K562 (cell line): Measurements from ENCODE around the gene ADAMTS6.

ENCODE experiments used
- EP300 ChIP-seq: IDR thresholded peaks from 2 replicates; pipeline ENCODE4 v1.6.1; 2012; ENCODE audit warnings: low read length, improper control_type of control experiment
- GABPB1 ChIP-seq: sonication (generic); formaldehyde crosslinking; IDR thresholded peaks from 2 replicates; pipeline ENCODE4 v1.8.0; 2022; ENCODE audit warnings: mild to moderate bottlenecking, missing genetic modification reagents
- IRF2 ChIP-seq: sonication (generic); formaldehyde crosslinking; IDR thresholded peaks from 2 replicates; pipeline ENCODE4 v1.8.1; 2022; ENCODE audit warnings: mild to moderate bottlenecking, missing genetic modification reagents
- JUN ChIP-seq, 2 experiments: sonication (generic) in 1 of 2; formaldehyde crosslinking in 1 of 2; IDR thresholded peaks; 2 replicates each; pipeline versions ENCODE4 v1.6.1 to v1.8.0; 2012 to 2022; ENCODE audit warnings: borderline replicate concordance in 2 of 2, mild to moderate bottlenecking in 2 of 2, improper control_type of control experiment in 1 of 2, low read depth in 1 of 2, low read length in 1 of 2, missing genetic modification reagents in 1 of 2
- NFYB ChIP-seq: IDR thresholded peaks from 2 replicates; pipeline ENCODE4 v1.6.1; 2011; ENCODE audit warnings: mild to moderate bottlenecking, moderate library complexity; ENCODE audit not compliant: insufficient read length; ENCODE audit errors: extremely low read depth
- TAF1 ChIP-seq: IDR thresholded peaks from 2 replicates; pipeline ENCODE4 v1.6.1; 2011; ENCODE audit warnings: mild to moderate bottlenecking, low read length, moderate library complexity; ENCODE audit not compliant: insufficient read depth, control insufficient read depth, severe bottlenecking; ENCODE audit errors: extremely low read depth
- ZC3H11A ChIP-seq: IDR thresholded peaks from 2 replicates; pipeline ENCODE4 v1.6.1; 2012; ENCODE audit warnings: low read depth, low read length, improper control_type of control experiment
- ZNF133 ChIP-seq: fragments of 250-450 bp; sonication (Bioruptor Pico); IDR thresholded peaks from 2 replicates; pipeline ENCODE4 v1.4.0; 2020; ENCODE audit warnings: mild to moderate bottlenecking
- ZNF354B ChIP-seq: fragments of 250-450 bp; sonication (Bioruptor Pico); IDR thresholded peaks from 2 replicates; pipeline ENCODE4 v1.4.0; 2020
- ZNF764 ChIP-seq: fragments of 250-450 bp; sonication (Bioruptor Pico); IDR thresholded peaks from 2 replicates; pipeline ENCODE4 v1.4.0; 2020; ENCODE audit warnings: low read depth, mild to moderate bottlenecking, moderate library complexity
- TF ChIP-seq, protein P1 (sequence below), 3 experiments: IDR thresholded peaks in 2 of 3; conservative IDR thresholded peaks in 1 of 3; 2 replicates each; pipeline ENCODE4 v1.5.1; 2011 to 2012; ENCODE audit warnings: low read length in 3 of 3, mild to moderate bottlenecking in 3 of 3, control low read depth in 2 of 3, improper control_type of control experiment in 1 of 3, inconsistent platforms in 1 of 3, low read depth in 1 of 3, mixed read lengths in 1 of 3, moderate library complexity in 1 of 3; ENCODE audit not compliant: insufficient read depth in 2 of 3
- TF ChIP-seq, protein P2 (sequence below): fragments of 250-450 bp; sonication (Bioruptor Pico); IDR thresholded peaks from 2 replicates; pipeline ENCODE4 v1.8.0; 2021; ENCODE audit warnings: borderline replicate concordance, mild to moderate bottlenecking, moderate library complexity; ENCODE audit not compliant: poor library complexity, severe bottlenecking

DNA sequence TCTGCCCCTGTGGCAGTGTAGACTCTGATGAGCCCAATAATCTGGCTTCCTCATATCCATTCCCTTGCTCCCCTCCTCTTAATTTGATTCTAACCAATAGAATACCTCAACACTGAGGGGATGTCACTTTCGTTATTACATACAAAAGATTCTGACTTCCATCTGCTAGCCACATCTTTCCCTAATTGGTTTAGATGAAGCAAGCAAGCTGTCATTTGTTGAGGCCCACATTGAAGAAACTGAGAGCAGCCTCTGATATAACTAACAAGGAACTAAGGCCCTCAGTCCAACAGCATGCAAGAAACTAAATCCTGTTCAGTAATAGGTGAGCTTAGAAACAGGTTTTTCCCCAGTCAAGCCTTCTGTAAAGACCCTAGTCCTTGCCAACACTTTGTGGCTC is 5.8 kb downstream of the ADAMTS6 start:
- no peak for TF ChIP-seq IRF2 (CRISPR knock-in tag)
- no peak for TF ChIP-seq NFYB
- TF ChIP-seq, protein P1, sequence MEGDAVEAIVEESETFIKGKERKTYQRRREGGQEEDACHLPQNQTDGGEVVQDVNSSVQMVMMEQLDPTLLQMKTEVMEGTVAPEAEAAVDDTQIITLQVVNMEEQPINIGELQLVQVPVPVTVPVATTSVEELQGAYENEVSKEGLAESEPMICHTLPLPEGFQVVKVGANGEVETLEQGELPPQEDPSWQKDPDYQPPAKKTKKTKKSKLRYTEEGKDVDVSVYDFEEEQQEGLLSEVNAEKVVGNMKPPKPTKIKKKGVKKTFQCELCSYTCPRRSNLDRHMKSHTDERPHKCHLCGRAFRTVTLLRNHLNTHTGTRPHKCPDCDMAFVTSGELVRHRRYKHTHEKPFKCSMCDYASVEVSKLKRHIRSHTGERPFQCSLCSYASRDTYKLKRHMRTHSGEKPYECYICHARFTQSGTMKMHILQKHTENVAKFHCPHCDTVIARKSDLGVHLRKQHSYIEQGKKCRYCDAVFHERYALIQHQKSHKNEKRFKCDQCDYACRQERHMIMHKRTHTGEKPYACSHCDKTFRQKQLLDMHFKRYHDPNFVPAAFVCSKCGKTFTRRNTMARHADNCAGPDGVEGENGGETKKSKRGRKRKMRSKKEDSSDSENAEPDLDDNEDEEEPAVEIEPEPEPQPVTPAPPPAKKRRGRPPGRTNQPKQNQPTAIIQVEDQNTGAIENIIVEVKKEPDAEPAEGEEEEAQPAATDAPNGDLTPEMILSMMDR (IDR thresholded peaks at IDR 0.05 in 2 of 3, conservative IDR thresholded peaks at IDR 0.05 in 1 of 3; ENCODE audit: insufficient read depth in 2 of 3, low read depth in 1 of 3, low read length in 3 of 3) = no peak
- no peak for TF ChIP-seq GABPB1
- TF ChIP-seq EP300 = no peak
- no peak for TF ChIP-seq TAF1
- TF ChIP-seq ZC3H11A = no peak
- TF ChIP-seq ZNF354B = no peak
- TF ChIP-seq JUN (IDR thresholded peaks at IDR 0.05; ENCODE audit: borderline replicate concordance, low read depth, low read length) = no peak
- no peak for TF ChIP-seq JUN (CRISPR knock-in tag; IDR thresholded peaks at IDR 0.05; ENCODE audit: borderline replicate concordance)
- TF ChIP-seq ZNF133 (CRISPR knock-in tag) = no peak
- TF ChIP-seq ZNF764 = no peak
- TF ChIP-seq, protein P2, sequence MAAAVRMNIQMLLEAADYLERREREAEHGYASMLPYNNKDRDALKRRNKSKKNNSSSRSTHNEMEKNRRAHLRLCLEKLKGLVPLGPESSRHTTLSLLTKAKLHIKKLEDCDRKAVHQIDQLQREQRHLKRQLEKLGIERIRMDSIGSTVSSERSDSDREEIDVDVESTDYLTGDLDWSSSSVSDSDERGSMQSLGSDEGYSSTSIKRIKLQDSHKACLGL (CRISPR knock-in tag) = no peak
